Amniotic stem cell (primary cell): Measurements from ENCODE around the gene KIF18B.

Source experiments
- DNase-seq: peaks from one replicate; lab custom pipeline; 2025; lab: John Stamatoyannopoulos, UW

Gene KIF18B

GRCh38 chr17:44947461-44948314 lies at the start of gene KIF18B:
Gene KIF18B (minus strand): TSS chr17:44947773. CDS start chr17:44936344, 11,429 bp downstream.
- DNase-seq = peak; percentile 87

DNA sequence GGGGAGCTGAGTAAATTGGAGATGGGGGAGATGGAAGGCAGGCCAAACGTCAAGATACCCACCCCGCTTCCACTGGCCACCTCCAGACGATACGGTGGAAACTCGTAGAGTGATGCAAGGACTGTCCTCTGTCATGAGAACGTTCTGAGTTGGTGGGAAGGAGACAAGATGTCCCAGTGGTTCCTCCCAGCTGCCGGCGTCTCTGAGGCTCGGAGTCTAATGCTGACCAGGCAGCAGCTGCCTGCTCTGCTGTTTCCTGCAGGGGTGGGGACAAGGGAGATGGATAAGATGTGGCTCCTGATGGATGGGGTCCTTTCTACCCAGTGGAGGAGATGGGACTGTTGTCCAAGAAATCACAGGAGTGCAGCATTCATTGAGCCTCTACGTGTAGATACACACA lies 48.7 kb upstream of the KIF18B start:
- DNase-seq = no peak

- no peak for DNase-seq
These were observed 47.9 kb upstream of the KIF18B start for GRCh38 chr17:44995436-44996001.

DNA sequence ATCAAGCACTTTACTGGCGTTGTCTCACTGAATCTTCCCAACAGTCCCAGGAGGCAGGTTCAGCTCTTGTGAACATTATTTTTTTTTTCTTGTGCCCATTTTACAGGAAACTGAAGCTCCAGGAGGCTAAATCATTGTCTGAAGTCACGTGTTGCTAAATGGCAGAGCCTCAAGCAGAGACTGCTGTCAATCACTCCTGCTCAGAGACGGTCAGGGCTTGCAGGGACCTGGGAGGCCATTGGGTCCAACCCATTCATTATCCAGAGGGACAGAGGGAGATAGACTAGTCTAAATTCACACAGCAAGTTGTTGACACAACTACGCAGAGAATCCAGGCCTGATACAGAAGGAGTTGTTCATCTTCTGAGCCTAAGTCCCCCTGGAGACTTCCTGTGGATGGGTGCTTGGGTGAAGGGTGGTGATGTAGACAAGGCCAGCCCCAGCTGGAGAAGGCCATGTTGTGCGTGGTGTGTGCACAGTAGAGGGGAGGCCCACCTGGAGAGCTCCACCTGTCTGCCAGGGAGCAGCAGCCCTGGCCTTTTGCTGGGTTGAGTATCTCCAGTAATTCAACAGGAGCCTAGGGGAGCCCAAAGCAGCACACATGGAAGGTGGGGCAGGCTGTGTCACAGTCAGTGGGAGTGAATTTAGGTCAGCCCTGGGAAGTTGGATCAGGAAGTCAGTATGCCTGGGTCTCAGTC lies 44.8 kb upstream of the KIF18B start:
- DNase-seq = no peak

- DNase-seq = no peak
These were observed 43.4 kb upstream of the KIF18B start for GRCh38 chr17:44990994-44991393.

DNA sequence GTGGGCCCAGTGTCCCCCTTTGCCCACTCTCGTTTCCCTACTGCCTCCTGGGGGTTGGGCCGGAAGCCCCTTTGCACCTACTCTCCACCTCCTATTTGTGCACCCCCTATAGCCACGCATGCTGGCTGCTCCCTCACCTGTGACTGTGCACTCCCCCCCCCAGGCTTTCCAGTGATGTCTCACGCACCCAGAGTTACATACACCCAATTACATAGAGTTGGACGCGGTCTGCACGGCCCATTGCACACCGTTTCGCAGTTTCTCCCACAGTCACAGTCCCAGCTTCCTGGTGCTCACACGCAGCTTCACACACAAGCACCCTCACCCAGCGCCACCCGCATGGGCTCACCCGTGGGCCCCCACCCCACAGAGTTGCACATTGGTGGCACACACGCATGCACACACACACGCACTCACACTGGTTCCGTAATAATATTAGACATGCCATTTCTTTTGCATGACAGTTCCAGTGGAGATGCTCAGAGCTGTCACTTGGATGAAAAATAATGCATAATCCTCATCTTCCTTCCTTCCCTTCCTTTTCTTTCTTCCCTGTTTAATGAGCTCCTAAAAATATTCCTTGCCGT lies 42.1 kb upstream of the KIF18B start:
- no peak for DNase-seq

DNA sequence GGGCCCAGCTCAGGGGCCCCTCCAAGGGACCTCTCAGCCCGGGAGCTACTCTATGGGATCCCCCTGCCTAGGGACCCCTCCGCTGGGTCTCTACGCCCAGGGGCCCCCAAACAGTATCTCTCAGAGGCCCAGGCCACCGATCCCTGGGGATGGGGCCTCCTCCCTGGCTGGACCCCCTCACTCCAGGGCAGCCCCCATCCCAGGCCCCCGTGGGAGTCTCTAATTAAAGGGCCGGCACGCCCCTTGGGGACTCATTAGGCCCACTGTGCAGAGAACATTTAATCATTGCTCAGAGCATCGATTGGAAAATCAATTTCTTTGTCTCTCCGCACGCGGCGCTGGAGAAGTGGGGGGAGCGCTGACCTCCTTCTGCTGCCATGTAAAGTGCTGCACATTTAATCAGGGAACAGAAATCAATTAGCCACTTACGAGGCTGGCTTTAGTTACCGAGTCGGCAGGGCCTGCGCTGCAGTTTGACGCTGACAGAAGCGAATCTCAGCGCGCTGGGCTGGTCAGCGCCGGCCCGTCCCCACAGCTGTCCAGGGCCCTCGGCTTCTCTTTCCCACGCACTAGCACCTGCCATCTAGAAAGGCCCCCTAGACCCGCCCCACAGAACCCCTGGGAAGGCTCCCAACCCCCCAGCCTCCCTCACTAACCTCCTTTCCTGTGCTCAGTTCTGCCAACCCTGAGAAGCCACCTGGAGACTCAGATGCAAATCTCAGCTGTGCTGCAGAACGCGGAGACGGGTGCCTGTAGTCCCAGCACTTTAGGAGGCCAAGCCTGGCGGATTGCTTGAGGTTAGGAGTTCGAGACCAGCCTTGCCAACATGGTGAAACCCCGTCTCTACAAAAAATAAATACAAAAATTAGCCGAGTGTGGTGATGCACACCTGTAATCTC lies 40.7 kb upstream of the KIF18B start:
- DNase-seq = no peak

GRCh38 chr17:44983563-44983962 lies 36.0 kb upstream of the KIF18B start:
- DNase-seq = no peak

GRCh38 chr17:44982113-44982702 lies 34.6 kb upstream of the KIF18B start:
- no peak for DNase-seq

DNA sequence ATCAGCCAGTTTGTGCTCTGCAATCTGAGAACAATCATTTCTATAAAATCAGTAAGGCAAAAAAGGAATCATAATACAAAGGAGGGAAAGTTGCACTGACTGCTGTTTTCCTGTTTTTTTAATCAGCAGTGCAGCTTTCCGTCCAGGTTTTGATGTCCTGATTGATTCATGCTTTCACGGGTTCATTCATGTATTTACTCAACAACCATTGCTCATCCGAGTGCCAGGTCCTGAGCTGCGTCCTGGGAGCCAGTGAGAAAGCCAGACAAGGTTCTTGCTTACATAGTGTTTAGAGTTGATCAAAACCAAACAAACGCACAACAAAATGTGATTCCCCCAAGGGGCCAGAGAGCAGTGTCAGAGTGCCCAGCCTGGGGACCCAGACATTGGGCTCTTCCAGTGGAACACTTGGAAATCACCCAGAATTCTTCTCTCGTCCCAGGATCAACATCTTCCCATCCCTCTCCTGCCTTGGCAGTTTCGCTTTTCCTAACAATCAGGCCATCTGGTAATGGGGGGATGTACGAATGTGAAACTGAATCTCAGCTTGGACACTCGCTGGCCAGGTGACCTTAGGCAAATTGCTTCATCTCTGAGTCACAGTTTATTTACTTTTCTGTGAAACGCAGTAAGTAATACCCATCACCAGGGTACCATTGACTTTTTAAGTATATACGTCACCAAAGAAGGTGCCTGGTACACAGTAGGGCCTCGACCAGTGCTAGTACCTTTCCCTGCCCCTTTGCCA lies 33.8 kb upstream of the KIF18B start:
- DNase-seq = no peak

DNA sequence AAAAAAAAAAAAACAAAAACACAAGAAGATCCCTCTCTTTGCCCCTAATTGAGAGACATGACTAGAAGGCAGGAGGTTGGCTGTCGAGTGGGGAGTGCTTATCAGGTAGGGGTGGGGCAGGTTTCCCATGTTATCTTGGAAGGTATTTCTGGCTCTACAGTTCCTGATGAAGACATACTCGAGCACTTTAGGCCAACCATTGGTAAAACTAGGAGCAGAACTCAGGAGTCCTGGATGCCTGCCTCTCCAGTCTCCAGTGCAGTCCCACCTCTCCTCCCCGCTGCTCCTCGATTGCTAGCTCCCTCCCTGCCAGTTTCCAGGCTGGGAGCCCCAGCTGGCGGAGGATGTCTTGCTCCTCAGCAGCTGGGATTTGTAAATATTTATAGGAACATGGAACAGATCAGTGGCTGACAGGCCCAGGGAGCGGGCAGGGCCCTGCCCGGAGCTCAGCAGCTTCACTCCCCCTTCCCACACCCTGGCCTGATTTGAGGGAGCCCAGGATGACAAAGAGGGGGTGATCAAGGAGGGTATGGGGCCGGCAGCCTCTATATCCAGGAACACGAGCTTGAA lies 31.9 kb upstream of the KIF18B start:
- DNase-seq = no peak

GRCh38 chr17:44978807-44979206 lies 31.2 kb upstream of the KIF18B start:
- DNase-seq = no peak

- no peak for DNase-seq
These were observed 30.4 kb upstream of the KIF18B start for GRCh38 chr17:44977814-44978550.

DNA sequence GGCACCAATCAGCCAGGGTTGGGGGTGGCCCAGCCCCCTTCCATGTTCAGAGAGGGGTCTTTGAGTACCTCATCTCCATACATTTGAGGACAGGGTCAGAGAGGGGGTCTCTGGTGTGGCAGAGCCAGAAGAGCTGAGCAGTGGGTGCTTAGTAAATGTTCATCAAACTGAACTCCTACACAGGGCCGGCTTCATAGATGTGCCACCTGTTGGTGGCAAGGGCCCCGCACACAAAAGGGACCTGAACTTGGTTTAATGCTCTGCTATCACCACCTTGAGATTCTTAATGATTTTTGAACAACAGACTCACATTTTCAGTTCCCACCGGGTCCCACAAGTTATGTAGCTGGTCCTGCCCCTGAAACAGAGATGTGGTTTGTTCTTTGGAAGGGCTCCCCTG lies 29.5 kb upstream of the KIF18B start:
- no peak for DNase-seq

- no peak for DNase-seq
These were observed 28.6 kb upstream of the KIF18B start for GRCh38 chr17:44976206-44976605.

DNA sequence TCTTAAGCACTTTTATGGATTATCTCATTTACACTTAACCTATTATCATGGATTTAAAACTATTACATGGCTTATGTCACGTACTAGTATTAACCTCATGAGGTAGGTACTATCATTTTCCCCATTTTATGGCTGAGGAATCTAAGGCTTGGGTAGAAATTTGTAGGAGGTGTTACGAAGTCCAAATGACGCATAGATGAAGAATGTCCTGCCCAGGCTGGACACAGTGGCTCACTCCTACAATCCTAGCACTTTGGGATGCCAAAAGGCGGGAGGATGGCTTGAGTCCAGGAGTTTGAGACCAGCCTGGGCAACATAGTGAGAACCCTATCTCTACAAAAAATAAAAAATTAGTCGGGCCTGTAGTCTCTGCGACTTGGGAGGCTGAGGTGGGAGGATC lies 25.4 kb upstream of the KIF18B start:
- DNase-seq = no peak

DNA sequence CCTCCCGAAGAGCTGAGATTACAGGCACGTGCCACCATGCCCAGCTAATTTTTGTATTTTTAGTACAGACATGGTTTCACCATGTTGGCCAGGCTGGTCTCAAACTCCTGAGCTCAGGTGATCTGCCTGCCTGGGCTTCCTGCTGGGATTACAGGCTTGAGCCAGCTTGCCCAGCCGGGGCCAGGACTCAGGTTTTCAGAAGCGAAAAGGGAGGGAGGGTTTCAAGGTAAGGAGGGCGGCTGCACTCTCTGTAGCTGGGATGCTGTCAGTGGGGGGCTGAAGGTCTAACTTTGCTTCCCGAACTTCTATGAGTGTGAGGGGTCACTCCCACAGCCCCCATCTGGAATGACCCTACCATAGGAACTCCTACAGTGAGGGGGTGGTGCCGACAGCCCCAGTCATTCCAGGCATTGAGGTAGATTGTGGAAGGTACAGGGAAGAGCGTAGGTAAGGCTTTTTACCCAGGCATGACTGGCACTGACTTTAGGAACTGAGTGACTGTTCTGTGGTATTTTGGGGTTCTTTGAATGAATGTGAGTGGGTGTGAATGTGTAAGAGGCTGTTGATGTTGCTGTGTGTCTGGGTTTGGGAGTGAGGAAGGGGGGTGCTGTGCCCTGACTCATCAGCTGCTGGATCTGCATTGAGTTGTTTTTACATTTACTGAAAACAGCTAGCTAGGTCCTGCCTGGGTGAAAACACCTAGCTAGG lies 24.4 kb upstream of the KIF18B start:
- DNase-seq = no peak

DNA sequence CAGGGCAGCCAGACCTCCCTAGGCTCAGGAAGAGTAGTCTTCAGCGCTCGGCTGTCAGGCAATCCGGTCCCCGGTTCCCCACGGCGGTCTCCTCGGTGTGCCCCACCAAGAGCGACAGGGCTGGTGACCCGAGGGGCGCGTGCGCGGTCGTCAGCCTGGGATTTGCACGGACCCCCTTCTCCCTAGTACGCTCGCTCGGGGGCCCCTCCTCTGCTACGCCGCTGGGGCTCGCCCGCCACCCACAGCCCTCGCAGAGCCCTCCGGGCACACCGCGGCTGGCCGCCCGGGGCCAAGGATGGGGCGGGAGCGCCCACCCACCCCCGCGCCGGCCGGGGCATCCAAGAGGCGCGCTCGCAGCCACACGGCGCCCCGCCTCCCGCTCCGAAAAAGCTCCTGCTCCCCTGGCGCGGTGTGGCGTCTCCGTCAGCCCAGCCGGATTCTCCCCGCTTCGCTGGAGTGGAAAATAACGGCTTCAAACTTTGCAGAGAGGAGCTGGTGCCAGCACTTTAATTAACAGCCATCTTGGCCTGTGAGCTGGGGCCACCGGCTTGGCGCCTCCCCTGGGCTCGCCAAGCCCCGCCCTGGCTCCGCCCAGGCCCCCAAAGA lies 22.7 kb upstream of the KIF18B start:
- no peak for DNase-seq
